ENCODE results near the gene GRM5. TPM values are rescaled to one million over a fixed set of nuclear protein-coding genes. Genes with fewer than 3 reads are reported as not detected.
"Not testable (repeated sequence)": the region's sequence is repeated elsewhere in the genome, so short reads cannot be mapped to it uniquely, and the experiment has no call there.

The GRM5 gene
- total and polyA plus RNA-seq, 2 donors (not counting 1 experiment from before 2014, with no cell fraction given): 0.01 TPM; not detected in 1

GRCh38 chr11:88535916-88536547 is 529.8 kb downstream of the GRM5 start:
- no peaks in the 10 kb centered on the region for H3K27me3 ChIP-seq (ENCODE audit: control insufficient read depth, insufficient read depth, low read length)
- no peaks in the 10 kb centered on the region for H3K36me3 ChIP-seq (ENCODE audit: control insufficient read depth, insufficient read depth, low read length)
- H3K27ac ChIP-seq (ENCODE audit: insufficient read depth, low read length): peak overlapping the region; percentile 91
- peaks cover 15% of the 10 kb centered on the region for H3K4me1 ChIP-seq (ENCODE audit: control insufficient read depth, extremely low read depth, insufficient read depth, low read length)
- DNase-seq (ENCODE audit: low read depth in 2 of 2): peak; percentile 91 to 97
- no peak overlapping the region for H3K4me2 ChIP-seq (ENCODE audit: extremely low read depth, insufficient read depth, low read length)
- TF ChIP-seq CTCF (conservative IDR thresholded peaks at IDR 0.05 in 1 of 2, IDR thresholded peaks at IDR 0.05 in 1 of 2; ENCODE audit: low read depth in 1 of 2, low read length in 2 of 2) (no peak), EZH2 (IDR thresholded peaks at IDR 0.05; ENCODE audit: low read length, missing control alignments) (no peak)
- H3K79me2 ChIP-seq (ENCODE audit: control insufficient read depth, insufficient read depth, low read length): no peaks in the 10 kb centered on the region
- no peak overlapping the region for H3K4me3 ChIP-seq (replicated peaks in 1 of 4; ENCODE audit: control extremely low read depth in 1 of 4, insufficient read depth in 1 of 4, low read depth in 3 of 4, low read length in 4 of 4)
- H3K9ac ChIP-seq (ENCODE audit: insufficient read depth, low read length): no peak overlapping the region
- no peaks in the 10 kb centered on the region for H4K20me1 ChIP-seq (ENCODE audit: control insufficient read depth, extremely low read depth, insufficient read depth, low read length)
- H2AFZ ChIP-seq (ENCODE audit: low read length): no peak overlapping the region
- H3K9me3 ChIP-seq (ENCODE audit: control insufficient read depth, insufficient read depth, low read depth, low read length): no peaks in the 10 kb centered on the region

DNA sequence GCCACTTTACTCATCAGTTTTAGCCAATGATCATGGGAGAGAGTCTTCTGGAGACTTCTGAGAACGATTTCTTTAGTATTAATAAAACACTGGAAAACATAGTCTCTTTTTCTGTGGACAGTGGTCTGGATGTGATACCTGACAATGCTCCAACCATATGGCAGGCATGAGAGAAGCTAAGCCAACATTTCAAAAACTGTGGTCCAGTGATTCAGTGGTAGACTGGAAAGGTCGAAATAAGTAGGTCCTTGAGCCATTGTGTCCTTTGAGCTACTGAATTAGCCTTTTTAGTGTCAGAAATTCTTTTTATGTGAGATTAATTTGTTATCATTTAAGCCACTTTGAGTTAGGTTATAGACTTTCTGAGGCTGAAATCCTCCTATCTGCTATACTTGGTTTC is 530.5 kb downstream of the GRM5 start:
- H2AFZ ChIP-seq (ENCODE audit: low read length): peak overlapping the region; percentile 10
- no peak overlapping the region for H3K4me3 ChIP-seq (replicated peaks in 1 of 4; ENCODE audit: control extremely low read depth in 1 of 4, insufficient read depth in 1 of 4, low read depth in 3 of 4, low read length in 4 of 4)
- H3K9me3 ChIP-seq (ENCODE audit: control insufficient read depth, insufficient read depth, low read depth, low read length): no peaks in the 10 kb centered on the region
- H3K9ac ChIP-seq (ENCODE audit: insufficient read depth, low read length): no peak overlapping the region
- peak; percentile 33 to 72 for DNase-seq (ENCODE audit: low read depth in 2 of 2)
- peak overlapping the region; percentile 91 for H3K27ac ChIP-seq (ENCODE audit: insufficient read depth, low read length)
- H3K36me3 ChIP-seq (ENCODE audit: control insufficient read depth, insufficient read depth, low read length): no peaks in the 10 kb centered on the region
- H3K27me3 ChIP-seq (ENCODE audit: control insufficient read depth, insufficient read depth, low read length): no peaks in the 10 kb centered on the region
- peak overlapping the region; percentile 38 for H3K4me2 ChIP-seq (ENCODE audit: extremely low read depth, insufficient read depth, low read length)
- no peaks in the 10 kb centered on the region for H4K20me1 ChIP-seq (ENCODE audit: control insufficient read depth, extremely low read depth, insufficient read depth, low read length)
- H3K79me2 ChIP-seq (ENCODE audit: control insufficient read depth, insufficient read depth, low read length): no peaks in the 10 kb centered on the region
- peaks cover 15% of the 10 kb centered on the region for H3K4me1 ChIP-seq (ENCODE audit: control insufficient read depth, extremely low read depth, insufficient read depth, low read length)
- TF ChIP-seq CTCF (conservative IDR thresholded peaks at IDR 0.05 in 1 of 2, IDR thresholded peaks at IDR 0.05 in 1 of 2; ENCODE audit: low read depth in 1 of 2, low read length in 2 of 2) (no peak), EZH2 (IDR thresholded peaks at IDR 0.05; ENCODE audit: low read length, missing control alignments) (no peak)

GRCh38 chr11:88534706-88535105 is 531.1 kb downstream of the GRM5 start:
- not testable (repeated sequence) for H3K4me3 ChIP-seq (replicated peaks in 1 of 4; ENCODE audit: control extremely low read depth in 1 of 4, insufficient read depth in 1 of 4, low read depth in 3 of 4, low read length in 4 of 4); H3K9ac ChIP-seq (ENCODE audit: insufficient read depth, low read length); H2AFZ ChIP-seq (ENCODE audit: low read length); H3K4me2 ChIP-seq (ENCODE audit: extremely low read depth, insufficient read depth, low read length); H4K20me1 ChIP-seq (ENCODE audit: control insufficient read depth, extremely low read depth, insufficient read depth, low read length); H3K9me3 ChIP-seq (ENCODE audit: control insufficient read depth, insufficient read depth, low read depth, low read length); H3K36me3 ChIP-seq (ENCODE audit: control insufficient read depth, insufficient read depth, low read length); H3K27me3 ChIP-seq (ENCODE audit: control insufficient read depth, insufficient read depth, low read length); H3K79me2 ChIP-seq (ENCODE audit: control insufficient read depth, insufficient read depth, low read length)
- Histone ChIP-seq H3K27ac (ENCODE audit: insufficient read depth, low read length) (peak overlapping the region; percentile 91), H3K4me1 (ENCODE audit: control insufficient read depth, extremely low read depth, insufficient read depth, low read length) (peaks cover 15% of the 10 kb centered on the region)
- DNase-seq (ENCODE audit: low read depth in 2 of 2): peak in 1 of 2 donors; percentile 37
